SK-N-SH (cell line): Measurements from ENCODE around the gene SANBR. TPM values are rescaled to one million over a fixed set of nuclear protein-coding genes. Genes with fewer than 3 reads are reported as not detected.

Experiments
- CTCF ChIA-PET: fragments of 300-600, 350-600 bp; formaldehyde crosslinking; extraction: SDS; loops from one replicate; lab custom pipeline; 2021; lab: Yijun Ruan, JAX
- POLR2A ChIA-PET: fragments of 350-600 bp; sonication (Branson Sonifier 250); formaldehyde crosslinking; extraction: SDS; loops from one replicate; lab custom pipeline; 2020; ENCODE audit warnings: antibody characterized with exemption, inconsistent platforms; lab: Yijun Ruan, JAX
- DNase-seq: peaks from one replicate; pipeline ENCODE4 v3.0.0; 2012
- H2AFZ ChIP-seq: fragments of 200-600 bp; sonication (generic); 2 replicates; pipeline ENCODE4 v1.8.1; 2016; ENCODE audit warnings: antibody characterized with exemption, mild to moderate bottlenecking, low read depth
- H3F3A ChIP-seq: fragments of 200-600 bp; sonication (generic); replicated peaks from 2 replicates; pipeline ENCODE3; 2016; ENCODE audit warnings: antibody characterized with exemption, mild to moderate bottlenecking; ENCODE audit not compliant: insufficient read depth
- H3K27ac ChIP-seq, 2 experiments: fragments of 200-500 bp in 1 of 2; fragments of 200-600 bp in 1 of 2; sonication (Bioruptor generic) in 1 of 2; sonication (generic), shearing (Covaris generic) in 1 of 2; 2 replicates each; pipeline versions ENCODE4 v1.5.1 to v1.6.1; 2014 to 2016; ENCODE audit warnings: low read depth in 2 of 2, inconsistent platforms in 1 of 2, low read length in 1 of 2, mild to moderate bottlenecking in 1 of 2, mixed read lengths in 1 of 2
- H3K27me3 ChIP-seq: fragments of 200-600 bp; sonication (generic), shearing (Covaris generic); 2 replicates; pipeline ENCODE4 v1.6.1; 2016; ENCODE audit warnings: mixed run types; ENCODE audit not compliant: insufficient read depth
- H3K36me3 ChIP-seq, 2 experiments: fragments of 200-500 bp in 1 of 2; fragments of 200-600 bp in 1 of 2; sonication (Bioruptor generic) in 1 of 2; sonication (generic) in 1 of 2; replicated peaks in 1 of 2; 2 replicates each; pipeline versions ENCODE3 to v1.5.1; 2014 to 2016; ENCODE audit warnings: low read length in 1 of 2, mild to moderate bottlenecking in 1 of 2; ENCODE audit not compliant: insufficient read depth in 2 of 2, control insufficient read depth in 1 of 2
- H3K4me1 ChIP-seq, 2 experiments: fragments of 200-500 bp in 1 of 2; fragments of 200-600 bp in 1 of 2; sonication (Bioruptor generic) in 1 of 2; sonication (generic), shearing (Covaris generic) in 1 of 2; 2 replicates each; pipeline versions ENCODE4 v1.5.1 to v1.6.1; 2014 to 2016; ENCODE audit warnings: low read depth in 1 of 2, low read length in 1 of 2, mixed run types in 1 of 2; ENCODE audit not compliant: insufficient read depth in 2 of 2, control insufficient read depth in 1 of 2
- H3K4me2 ChIP-seq: fragments of 200-600 bp; sonication (generic), shearing (Covaris generic); 2 replicates; pipeline ENCODE4 v1.6.1; 2017; ENCODE audit warnings: mixed run types
- H3K4me3 ChIP-seq, 2 experiments: fragments of 200-500 bp in 1 of 2; fragments of 200-600 bp in 1 of 2; sonication (Bioruptor generic) in 1 of 2; sonication (generic), shearing (Covaris generic) in 1 of 2; 2 replicates each; pipeline versions ENCODE4 v1.5.1 to v1.8.1; 2014 to 2016; ENCODE audit warnings: low read depth in 2 of 2, inconsistent platforms in 1 of 2, low read length in 1 of 2, mild to moderate bottlenecking in 1 of 2, mixed read lengths in 1 of 2, moderate library complexity in 1 of 2
- H3K79me2 ChIP-seq: fragments of 200-600 bp; sonication (generic); 2 replicates; pipeline ENCODE4 v1.8.1; 2017; ENCODE audit warnings: mild to moderate bottlenecking; ENCODE audit not compliant: insufficient read depth
- H3K9ac ChIP-seq: fragments of 200-600 bp; sonication (generic); 2 replicates; pipeline ENCODE4 v1.6.1; 2017; ENCODE audit warnings: mixed run types
- H3K9me2 ChIP-seq: fragments of 200-600 bp; sonication (generic); 2 replicates; pipeline ENCODE4 v1.6.1; 2017; ENCODE audit warnings: mixed run types
- H3K9me3 ChIP-seq: fragments of 200-600 bp; sonication (generic); 2 replicates; pipeline ENCODE4 v1.6.1; 2017; ENCODE audit warnings: mixed run types, mild to moderate bottlenecking, moderate library complexity
- H4K20me1 ChIP-seq: fragments of 200-600 bp; sonication (generic); 2 replicates; pipeline ENCODE4 v1.6.1; 2017; ENCODE audit warnings: mild to moderate bottlenecking, mixed run types; ENCODE audit not compliant: insufficient read depth
- CHD2 ChIP-seq: fragments of 150-350 bp; IDR thresholded peaks from 2 replicates; pipeline ENCODE4 v1.6.1; 2018; ENCODE audit warnings: low read length; ENCODE audit not compliant: partially characterized antibody
- ELF1 ChIP-seq: IDR thresholded peaks from 2 replicates; pipeline ENCODE4 v1.4.0; 2012
- EP300 ChIP-seq, 2 experiments: IDR thresholded peaks; 2 replicates each; pipeline versions ENCODE4 v1.4.0 to v1.6.1; 2012; ENCODE audit warnings: borderline replicate concordance in 1 of 2, low read depth in 1 of 2, low read length in 1 of 2
- FOXJ3 ChIP-seq: sonication (generic); formaldehyde crosslinking; IDR thresholded peaks from 2 replicates; pipeline ENCODE4 v1.5.1; 2020; ENCODE audit warnings: mild to moderate bottlenecking, missing genetic modification reagents
- FOXM1 ChIP-seq: IDR thresholded peaks from 2 replicates; pipeline ENCODE4 v1.4.0; 2012; ENCODE audit warnings: low read depth, mild to moderate bottlenecking
- GABPA ChIP-seq: IDR thresholded peaks from 2 replicates; pipeline ENCODE4 v1.4.0; 2012; ENCODE audit warnings: low read depth, mild to moderate bottlenecking
- IRF3 ChIP-seq: fragments of 150-350 bp; IDR thresholded peaks from 2 replicates; pipeline ENCODE4 v1.6.1; 2016; ENCODE audit warnings: mild to moderate bottlenecking, low read depth, low read length
- MAX ChIP-seq: IDR thresholded peaks from 2 replicates; pipeline ENCODE4 v1.4.0; 2012; ENCODE audit warnings: low read depth
- NRF1 ChIP-seq: IDR thresholded peaks from 2 replicates; pipeline ENCODE4 v1.6.1; 2012; ENCODE audit warnings: low read depth, mild to moderate bottlenecking, low read length
- REST ChIP-seq: IDR thresholded peaks from 2 replicates; pipeline ENCODE4 v1.6.1; 2012; ENCODE audit warnings: mild to moderate bottlenecking, low read depth, low read length, moderate library complexity
- RXRA ChIP-seq: IDR thresholded peaks from 2 replicates; pipeline ENCODE4 v1.4.0; 2012; ENCODE audit warnings: low read depth, mild to moderate bottlenecking, borderline replicate concordance
- SMC3 ChIP-seq: IDR thresholded peaks from 2 replicates; pipeline ENCODE4 v1.6.1; 2012; ENCODE audit warnings: low read depth, low read length, improper control_type of control experiment
- TAF1 ChIP-seq: IDR thresholded peaks from 2 replicates; pipeline ENCODE4 v1.6.1; 2012; ENCODE audit warnings: low read depth, mild to moderate bottlenecking, low read length, moderate library complexity, borderline replicate concordance
- TCF12 ChIP-seq: IDR thresholded peaks from 2 replicates; pipeline ENCODE4 v1.4.0; 2012
- ZBTB33 ChIP-seq: IDR thresholded peaks from 2 replicates; pipeline ENCODE4 v1.4.0; 2012; ENCODE audit warnings: low read depth, borderline replicate concordance
- WGBS: methylation state at CpG from one replicate; pipeline ENCODE4 v1.1.6; 2017; ENCODE audit warnings: low lambda C conversion rate; 5-methylcytosine and 5-hydroxymethylcytosine counted together
- polyA plus RNA-seq, 3 experiments: library from polyadenylated mRNA; depleted of rRNA; stranded (reverse); fragments of >200 nt; gene quantifications; 2 replicates each; pipeline ENCODE4 v1.2.3, GENCODE V29; 2012

The SANBR gene
- polyA plus RNA-seq, 1 of the 3 experiments (the other 2 are of a cell fraction) = 4.3 TPM

- H4K20me1 ChIP-seq = no peaks in the 10 kb centered on the region
- H2AFZ ChIP-seq = no peak overlapping the region
- 91% methylated on average over 4 of the region's 4 CpGs for WGBS
- H3K9me3 ChIP-seq = no peaks in the 10 kb centered on the region; the same call in 1 of the 2 replicates
- H3K79me2 ChIP-seq = no peaks in the 10 kb centered on the region
- no peak overlapping the region for H3K9ac ChIP-seq
- H3K9me2 ChIP-seq = no peaks in the 10 kb centered on the region; the same call in 1 of the 2 replicates
- H3K4me3 ChIP-seq = no peak overlapping the region
- H3K4me1 ChIP-seq = no peaks in the 10 kb centered on the region
- ChIA-PET POLR2A (no interaction called here), CTCF (no interaction called here)
- peaks cover 8% of the 10 kb centered on the region for H3F3A ChIP-seq
- peaks cover 34 to 46% of the 10 kb centered on the region in 2 experiments for H3K36me3 ChIP-seq
- no peak overlapping the region for H3K27ac ChIP-seq
- no peak overlapping the region for H3K4me2 ChIP-seq
- DNase-seq = no peak
- TF ChIP-seq RXRA (no peak), REST (no peak), EP300 (IDR thresholded peaks at IDR 0.05; ENCODE audit: borderline replicate concordance in 1 of 2, low read depth in 1 of 2, low read length in 1 of 2) (no peak), CHD2 (no peak)
- no peaks in the 10 kb centered on the region for H3K27me3 ChIP-seq
Measured at GRCh38 chr2:61045999-61046398, 19.7 kb upstream of the SANBR start.

- no peaks in the 10 kb centered on the region for H3K9me3 ChIP-seq
- H3K79me2 ChIP-seq = no peaks in the 10 kb centered on the region
- no peak overlapping the region for H2AFZ ChIP-seq
- H3K4me3 ChIP-seq = no peak overlapping the region
- ChIA-PET POLR2A (no interaction called here), CTCF (interaction anchor here (0.7 kb wide), 1 partner anchor 348 kb away, joined by 3 read pairs; no protein-coding TSS in a partner anchor)
- H3K4me2 ChIP-seq = no peak overlapping the region
- WGBS = 72% methylated on average over 2 of the region's 2 CpGs
- no peaks in the 10 kb centered on the region for H3K27me3 ChIP-seq
- no peak for DNase-seq
- H3K9me2 ChIP-seq = no peaks in the 10 kb centered on the region
- H3K36me3 ChIP-seq = peaks cover 7 to 18% of the 10 kb centered on the region in 2 experiments
- no peaks in the 10 kb centered on the region for H3K4me1 ChIP-seq
- peaks cover 6% of the 10 kb centered on the region for H3F3A ChIP-seq
- no peaks in the 10 kb centered on the region for H4K20me1 ChIP-seq
- TF ChIP-seq MAX = no peak
- TF ChIP-seq NRF1 = no peak
- TF ChIP-seq TCF12 = no peak
- TF ChIP-seq SMC3 = no peak
- no peak for TF ChIP-seq CHD2
- no peak for TF ChIP-seq FOXM1
- TF ChIP-seq TAF1 = no peak
- TF ChIP-seq IRF3 = no peak
- TF ChIP-seq ZBTB33 = no peak
- no peak for TF ChIP-seq ELF1
- TF ChIP-seq GABPA = no peak
- TF ChIP-seq FOXJ3 (CRISPR knock-in tag) = no peak
- no peak for TF ChIP-seq EP300 (IDR thresholded peaks at IDR 0.05; ENCODE audit: borderline replicate concordance in 1 of 2, low read depth in 1 of 2, low read length in 1 of 2)
- TF ChIP-seq, all 33 proteins: peak for 0
- peak overlapping the region in 1 of 2 experiments; percentile 23; a peak in 1 of 4 replicates for H3K27ac ChIP-seq
- no peak overlapping the region for H3K9ac ChIP-seq
Measured at GRCh38 chr2:61055557-61055956, 10.1 kb upstream of the SANBR start.
